Measurements from ENCODE around the gene OBSCN.

Gene OBSCN

DNA sequence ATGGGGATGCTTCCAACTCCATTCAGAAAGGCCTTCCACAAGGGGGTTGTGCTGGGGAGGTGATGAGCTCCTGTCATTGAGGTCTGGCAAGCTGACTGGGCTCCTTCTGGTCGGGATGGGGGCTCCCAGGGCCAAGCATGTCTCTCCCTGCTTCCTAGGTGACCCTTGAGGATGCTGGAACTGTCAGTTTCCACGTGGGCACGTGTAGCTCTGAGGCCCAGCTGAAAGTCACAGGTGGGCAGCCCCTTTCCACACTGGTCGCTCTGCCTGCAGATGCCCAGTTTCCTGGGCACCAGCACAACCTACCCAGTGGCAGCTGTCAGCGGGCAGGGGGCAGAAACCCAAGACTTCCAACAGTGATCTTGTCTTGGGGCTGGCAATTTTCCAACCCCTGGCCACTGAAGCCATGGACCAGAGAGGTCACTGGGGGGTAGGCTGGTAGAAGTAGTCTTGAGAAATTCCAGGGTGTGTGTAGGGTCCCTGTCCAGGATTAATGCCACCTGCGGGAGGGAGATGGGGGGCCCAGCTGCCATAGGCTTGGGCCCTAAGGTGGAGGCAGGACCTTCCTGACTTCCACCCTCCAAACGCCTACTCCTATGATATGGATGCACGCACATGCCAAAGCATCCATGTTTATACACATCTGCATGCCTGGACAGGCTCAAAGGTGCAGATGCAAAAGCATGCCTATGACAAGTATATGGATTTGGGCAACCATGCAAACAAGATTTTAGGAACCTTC is 101.7 kb downstream of the OBSCN start:
- no peak for DNase-seq (ENCODE audit: low read depth)

DNA sequence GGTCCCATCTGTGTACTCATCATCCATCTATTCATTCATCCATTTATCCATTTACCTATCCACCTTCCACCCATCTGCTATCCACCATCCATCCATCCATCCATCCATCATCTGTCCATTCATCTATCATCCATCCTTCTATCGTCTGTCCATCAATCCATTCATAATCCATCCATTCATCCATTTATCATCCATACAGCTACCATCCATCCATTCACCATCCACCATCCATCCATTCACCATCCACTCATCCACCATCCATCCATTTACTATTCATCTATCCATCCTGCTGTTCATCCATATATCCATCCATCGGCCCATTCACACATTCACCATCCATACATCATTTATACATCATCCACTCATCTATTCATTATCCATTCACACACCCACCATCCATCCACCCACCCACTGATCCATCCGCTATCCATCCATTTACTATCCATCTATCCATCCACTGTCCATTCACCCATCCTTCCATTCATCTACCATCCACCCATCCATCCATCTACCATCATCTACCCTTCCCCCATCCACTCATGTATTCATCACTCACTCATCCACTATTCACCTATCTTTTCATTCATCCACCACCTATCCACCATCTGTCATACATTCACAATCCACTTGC is 102.4 kb downstream of the OBSCN start:
- DNase-seq (ENCODE audit: low read depth): no peak

GRCh38 chr1:228311091-228311490 is 103.2 kb downstream of the OBSCN start:
- no peak for DNase-seq (ENCODE audit: low read depth)

- no peak for DNase-seq (ENCODE audit: low read depth)
Observed at GRCh38 chr1:228312136-228312764, 104.4 kb downstream of the OBSCN start.

DNA sequence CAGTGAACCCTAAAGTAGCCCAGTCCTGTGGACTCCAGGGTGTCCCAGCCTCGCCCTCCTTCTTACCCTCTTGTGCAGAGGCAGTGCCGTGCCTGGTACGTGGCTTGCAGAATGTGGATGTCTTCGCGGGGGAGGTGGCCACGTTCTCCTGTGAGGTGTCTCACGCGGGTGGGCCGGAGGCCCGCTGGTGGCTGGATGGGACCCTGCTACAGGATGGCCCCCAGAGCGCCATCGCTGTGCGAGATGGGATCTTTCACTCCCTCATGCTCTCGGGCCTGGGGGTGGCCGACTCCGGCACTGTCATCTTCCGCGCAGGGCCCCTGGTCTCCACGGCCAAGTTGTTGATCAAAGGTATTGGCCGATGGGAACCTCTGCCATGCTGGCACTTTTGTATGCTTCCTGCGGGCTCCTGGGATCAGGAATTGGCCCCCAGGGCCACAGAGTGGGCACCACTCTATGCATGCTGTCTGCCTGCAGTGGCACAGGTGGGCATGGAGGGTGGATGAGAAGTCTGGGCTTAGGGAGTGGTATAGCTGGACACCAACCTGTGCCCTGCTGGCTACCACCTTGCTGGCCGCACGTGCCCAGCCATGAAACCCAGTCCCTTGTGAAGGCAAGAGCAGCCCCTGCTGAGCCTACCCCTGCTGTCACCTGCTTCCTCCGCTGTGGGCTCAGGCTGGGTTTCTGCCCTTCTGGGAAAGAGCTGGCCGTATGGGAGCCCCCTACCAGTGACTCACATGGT is 105.9 kb downstream of the OBSCN start:
- no peak for DNase-seq (ENCODE audit: low read depth)

GRCh38 chr1:228314315-228314657 is 106.4 kb downstream of the OBSCN start:
- no peak for DNase-seq (ENCODE audit: low read depth)

DNA sequence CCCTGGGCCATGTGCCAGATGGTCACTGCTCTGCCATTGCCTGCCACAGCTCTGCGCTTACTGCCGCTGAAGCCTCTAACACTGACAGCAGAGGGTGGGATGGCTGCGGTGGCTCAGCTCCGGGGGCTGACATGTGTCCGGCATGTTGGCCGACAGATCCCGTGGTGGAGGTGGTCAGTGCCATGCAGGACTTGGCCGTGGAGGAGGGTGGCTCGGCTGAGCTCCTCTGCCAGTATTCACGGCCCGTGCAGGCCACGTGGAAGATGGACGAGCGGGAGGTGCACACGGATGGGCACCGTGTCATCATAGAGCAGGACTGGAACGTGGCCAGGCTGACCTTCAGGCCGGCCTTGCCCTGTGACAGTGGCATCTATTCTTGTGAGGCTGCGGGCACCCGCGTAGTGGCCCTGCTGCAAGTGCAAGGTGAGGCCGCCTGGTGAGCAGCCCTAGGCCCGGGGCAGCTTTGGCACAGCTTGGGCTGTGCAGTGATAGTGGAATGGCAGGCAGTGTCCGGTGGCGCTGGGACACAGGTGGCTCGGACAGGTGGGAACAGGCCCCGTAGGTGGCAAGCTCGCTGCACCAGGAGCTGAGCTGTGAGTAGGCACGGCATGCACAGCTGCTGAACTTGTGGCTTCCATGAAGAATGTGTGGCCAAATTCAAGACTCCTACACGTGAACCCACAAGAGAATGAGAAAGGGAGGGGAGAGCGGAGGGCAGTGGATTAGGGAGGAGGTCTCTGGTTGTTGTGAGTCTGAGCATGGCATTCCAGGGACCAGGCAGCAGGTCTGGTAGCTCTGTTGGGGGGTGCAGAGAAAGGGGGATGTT is 107.0 kb downstream of the OBSCN start:
- DNase-seq (ENCODE audit: low read depth): no peak

DNA sequence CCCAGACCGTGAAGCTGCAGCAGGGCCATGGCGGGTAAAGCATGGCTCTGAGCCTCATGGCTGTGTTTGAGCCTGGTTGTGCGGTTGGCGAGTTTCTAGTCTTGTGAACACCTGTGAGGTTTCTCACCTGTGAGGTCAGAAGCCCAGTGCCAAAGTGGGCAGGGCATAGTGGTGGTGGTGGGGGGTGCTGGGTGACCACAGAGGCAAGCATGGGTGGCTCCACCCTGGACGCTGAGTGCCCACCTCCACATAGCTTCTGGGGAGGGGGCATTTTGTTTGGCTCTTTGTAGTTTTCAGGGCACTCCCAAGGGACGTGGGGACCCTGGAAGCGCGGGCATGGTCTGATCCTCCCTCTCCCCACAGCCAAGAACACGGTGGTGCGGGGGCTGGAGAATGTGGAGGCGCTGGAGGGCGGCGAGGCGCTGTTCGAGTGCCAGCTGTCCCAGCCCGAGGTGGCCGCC is 107.7 kb downstream of the OBSCN start:
- DNase-seq (ENCODE audit: low read depth): no peak

DNA sequence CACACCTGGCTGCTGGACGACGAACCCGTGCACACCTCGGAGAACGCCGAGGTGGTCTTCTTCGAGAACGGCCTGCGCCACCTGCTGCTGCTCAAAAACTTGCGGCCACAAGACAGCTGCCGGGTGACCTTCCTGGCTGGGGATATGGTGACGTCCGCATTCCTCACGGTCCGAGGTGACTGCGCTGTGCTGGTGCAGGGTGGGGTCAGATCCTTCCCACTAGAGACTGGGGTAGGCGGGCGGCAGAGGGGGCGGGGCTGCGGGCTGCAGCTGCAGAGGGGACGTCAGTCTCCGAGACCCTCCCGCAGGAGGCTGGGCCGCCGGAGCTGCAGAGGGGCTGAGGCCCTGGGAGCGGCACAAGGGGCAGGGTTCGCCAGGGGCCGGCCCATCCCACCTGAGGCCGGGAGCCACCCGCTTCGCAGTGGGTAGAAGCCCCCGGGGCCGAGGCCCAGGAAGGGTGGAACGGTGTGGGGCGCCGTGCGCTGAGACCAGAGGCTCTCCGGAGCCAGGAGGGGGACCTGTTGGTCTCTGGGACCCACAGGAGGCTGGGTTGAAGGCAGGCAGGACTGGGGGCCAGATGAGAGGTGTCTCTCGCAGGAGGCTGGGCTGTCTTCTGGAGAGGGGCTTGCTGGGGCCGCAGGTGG is 108.2 kb downstream of the OBSCN start:
- DNase-seq (ENCODE audit: low read depth): no peak

DNA sequence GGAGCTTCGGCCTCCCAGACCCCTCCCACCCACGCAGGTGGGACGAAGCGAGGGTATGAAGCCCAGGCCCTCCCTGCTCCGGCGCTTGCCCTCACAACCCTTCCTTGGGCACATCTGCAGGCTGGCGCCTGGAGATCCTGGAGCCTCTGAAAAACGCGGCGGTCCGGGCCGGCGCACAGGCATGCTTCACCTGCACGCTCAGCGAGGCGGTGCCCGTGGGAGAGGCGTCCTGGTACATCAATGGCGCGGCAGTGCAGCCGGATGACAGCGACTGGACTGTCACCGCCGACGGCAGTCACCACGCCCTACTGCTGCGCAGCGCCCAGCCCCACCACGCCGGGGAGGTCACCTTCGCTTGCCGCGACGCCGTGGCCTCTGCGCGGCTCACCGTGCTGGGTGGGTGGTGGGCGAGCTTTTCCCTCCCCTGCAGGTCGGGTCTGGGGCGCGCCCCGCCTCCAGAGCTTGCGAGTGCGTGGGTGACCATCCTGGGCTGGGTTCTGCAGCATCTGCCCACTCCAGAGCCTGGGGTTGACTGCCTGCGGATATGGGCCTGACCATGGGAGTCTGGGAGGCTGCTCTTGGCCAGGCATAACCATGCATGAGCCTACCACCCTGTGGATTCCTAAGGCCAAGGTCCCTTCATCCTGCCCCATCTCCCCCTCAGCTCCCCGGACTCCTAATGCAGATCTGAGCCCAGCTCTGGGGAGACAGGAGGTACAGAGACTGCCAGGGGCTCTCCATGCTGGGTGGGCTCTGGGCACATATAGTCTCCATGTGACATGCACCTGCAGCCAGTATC is 108.9 kb downstream of the OBSCN start:
- no peak for DNase-seq (ENCODE audit: low read depth)

- DNase-seq (ENCODE audit: low read depth): no peak
Observed at GRCh38 chr1:228317411-228317828, 109.6 kb downstream of the OBSCN start.

DNA sequence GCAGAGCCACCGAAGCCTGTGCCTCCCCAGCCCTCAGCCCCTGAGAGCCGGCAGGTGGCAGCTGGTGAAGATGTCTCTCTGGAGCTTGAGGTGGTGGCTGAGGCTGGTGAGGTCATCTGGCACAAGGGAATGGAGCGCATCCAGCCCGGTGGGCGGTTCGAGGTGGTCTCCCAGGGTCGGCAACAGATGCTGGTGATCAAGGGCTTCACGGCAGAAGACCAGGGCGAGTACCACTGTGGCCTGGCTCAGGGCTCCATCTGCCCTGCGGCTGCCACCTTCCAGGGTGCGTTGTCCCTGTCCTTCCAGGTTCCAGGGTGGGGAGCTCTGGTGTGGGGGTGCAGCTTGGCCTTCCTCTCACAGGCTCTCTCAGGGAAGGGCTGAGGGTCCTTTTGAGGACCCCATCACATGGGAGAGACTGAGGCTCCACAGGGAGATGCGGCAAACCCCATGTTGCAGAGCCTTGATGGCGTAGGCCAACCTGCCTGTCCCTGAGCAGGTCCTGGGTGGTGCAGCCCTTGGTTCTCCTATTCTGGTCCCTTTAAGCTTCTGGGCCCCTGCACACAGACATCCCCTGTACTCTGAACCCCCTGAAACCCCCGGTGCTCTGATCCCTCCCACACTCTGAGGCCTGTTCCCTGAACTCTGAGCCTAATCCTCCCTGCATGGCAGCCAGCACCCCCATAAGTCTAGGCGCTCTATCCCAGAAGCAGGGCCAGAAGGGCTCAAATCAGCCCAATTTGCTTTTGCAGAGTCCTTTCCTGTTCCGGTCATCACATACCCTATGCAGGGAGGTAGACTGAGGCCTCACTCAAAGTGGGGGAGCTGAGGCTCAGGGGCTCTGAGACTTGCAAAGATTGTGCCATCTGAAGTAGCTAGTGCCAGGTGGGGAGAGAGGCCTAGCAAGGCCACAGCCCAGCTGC is 110.3 kb downstream of the OBSCN start:
- DNase-seq (ENCODE audit: low read depth): no peak

GRCh38 chr1:228318823-228319241 is 111.0 kb downstream of the OBSCN start:
- DNase-seq (ENCODE audit: low read depth): no peak

DNA sequence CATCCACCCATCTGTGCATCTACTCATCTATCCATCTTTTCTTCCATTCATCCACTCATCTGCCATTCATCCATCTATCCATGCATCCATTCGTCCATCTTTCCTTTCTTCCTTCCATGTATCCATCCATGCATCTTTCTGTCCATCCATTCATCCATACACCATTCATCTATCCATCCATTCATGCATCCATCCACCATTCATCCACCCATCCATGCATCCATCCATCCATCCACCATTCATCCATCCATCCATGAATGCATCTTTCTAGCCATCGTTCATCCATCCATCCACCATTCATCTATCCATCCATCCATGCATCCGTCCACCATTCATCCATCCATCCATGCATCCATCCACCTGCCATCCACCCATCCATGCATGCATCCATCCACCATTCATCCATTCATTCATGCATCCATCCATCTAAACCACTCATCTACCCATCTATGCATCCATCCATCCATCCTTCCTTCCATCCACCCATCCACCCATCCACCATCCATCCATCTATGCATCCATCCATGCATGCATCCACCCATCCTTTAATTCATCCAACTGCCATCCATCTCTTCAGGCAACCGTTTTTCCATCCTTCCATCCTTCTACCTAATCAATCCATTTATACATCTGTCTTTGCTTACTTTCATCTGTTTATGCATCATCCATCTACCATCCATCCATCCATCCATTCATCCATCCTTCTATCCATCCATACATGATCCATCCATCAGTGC is 111.7 kb downstream of the OBSCN start:
- no peak for DNase-seq (ENCODE audit: low read depth)

- no peak for DNase-seq (ENCODE audit: low read depth)
Observed at GRCh38 chr1:228320394-228320793, 112.5 kb downstream of the OBSCN start.

DNA sequence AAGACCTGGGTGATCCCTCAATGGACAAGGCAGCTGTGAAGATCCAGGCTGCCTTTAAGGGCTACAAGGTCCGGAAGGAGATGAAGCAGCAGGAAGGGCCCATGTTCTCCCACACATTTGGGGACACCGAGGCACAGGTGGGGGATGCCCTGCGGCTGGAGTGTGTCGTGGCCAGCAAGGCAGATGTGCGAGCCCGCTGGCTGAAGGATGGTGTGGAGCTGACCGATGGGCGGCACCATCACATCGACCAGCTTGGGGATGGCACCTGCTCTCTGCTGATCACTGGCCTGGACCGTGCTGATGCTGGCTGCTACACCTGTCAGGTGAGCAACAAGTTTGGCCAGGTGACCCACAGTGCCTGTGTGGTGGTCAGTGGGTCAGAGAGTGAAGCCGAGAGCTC is 113.6 kb downstream of the OBSCN start:
- DNase-seq (ENCODE audit: low read depth): no peak

DNA sequence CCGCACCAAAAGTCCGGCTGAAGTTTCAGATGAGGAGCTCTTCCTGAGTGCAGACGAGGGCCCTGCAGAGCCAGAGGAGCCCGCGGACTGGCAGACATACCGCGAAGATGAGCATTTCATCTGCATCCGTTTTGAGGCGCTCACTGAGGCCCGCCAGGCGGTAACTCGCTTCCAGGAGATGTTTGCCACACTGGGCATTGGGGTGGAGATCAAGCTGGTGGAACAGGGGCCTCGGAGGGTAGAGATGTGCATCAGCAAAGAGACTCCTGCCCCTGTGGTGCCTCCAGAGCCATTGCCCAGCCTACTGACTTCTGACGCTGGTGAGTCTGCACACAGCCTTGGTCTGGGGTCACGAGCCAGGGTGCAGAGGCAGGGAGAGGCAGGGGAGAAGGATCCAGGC is 114.1 kb downstream of the OBSCN start:
- DNase-seq (ENCODE audit: low read depth): no peak

DNA sequence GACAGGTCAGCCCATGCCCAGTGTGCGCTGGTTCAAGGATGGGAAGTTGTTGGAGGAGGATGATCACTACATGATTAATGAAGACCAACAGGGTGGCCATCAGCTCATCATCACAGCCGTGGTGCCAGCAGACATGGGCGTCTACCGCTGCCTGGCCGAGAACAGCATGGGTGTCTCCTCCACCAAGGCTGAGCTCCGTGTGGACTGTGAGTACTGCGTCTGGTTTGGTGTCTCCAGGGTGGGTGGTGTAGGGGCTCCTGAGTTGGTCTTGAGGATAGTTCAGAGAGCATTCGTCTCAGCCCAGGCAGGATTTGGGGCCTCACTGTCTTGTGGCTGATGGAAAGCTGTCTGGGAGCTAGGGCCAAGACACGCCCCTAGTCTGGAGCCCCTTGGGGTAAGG is 115.6 kb downstream of the OBSCN start:
- no peak for DNase-seq (ENCODE audit: low read depth)

- no peak for DNase-seq (ENCODE audit: low read depth)
Observed at GRCh38 chr1:228325267-228325666, 117.4 kb downstream of the OBSCN start.
